WTC11 (cell line): ENCODE data around the gene MAFB. TPM values are rescaled to one million over a fixed set of nuclear protein-coding genes. Genes with fewer than 3 reads are reported as not detected.

Source experiments
- ATAC-seq: fragments of 200-7000 bp; cut with Tn5 transposase; 2 replicates; pipeline ENCODE4 v1.10.0; 2021; ENCODE audit warnings: mild to moderate bottlenecking, moderate library complexity
- CTCF ChIA-PET: fragments of 300-600 bp; sonication (Branson Sonifier 250); formaldehyde crosslinking; loops from one replicate; lab custom pipeline; 2021; ENCODE audit warnings: antibody characterized with exemption; lab: Charles Lee
- POLR2A ChIA-PET: fragments of 350-600 bp; sonication (Branson Sonifier 250); formaldehyde crosslinking; loops from one replicate; lab custom pipeline; 2021; ENCODE audit warnings: antibody characterized with exemption; lab: Charles Lee
- DNase-seq: peaks from one replicate; pipeline ENCODE4 v3.0.0; 2021; ENCODE audit warnings: low spot score
- H3K27ac Mint-ChIP-seq: 2 replicates; pipeline ENCODE4 v1.8.0; 2021; ENCODE audit warnings: mixed read lengths
- H3K27me3 Mint-ChIP-seq: 2 replicates; pipeline ENCODE4 v1.8.0; 2021; ENCODE audit warnings: low read depth, mild to moderate bottlenecking, moderate library complexity, mixed read lengths
- H3K36me3 Mint-ChIP-seq: 2 replicates; pipeline ENCODE4 v1.8.0; 2021; ENCODE audit warnings: mixed read lengths
- H3K4me1 Mint-ChIP-seq: 2 replicates; pipeline ENCODE4 v1.8.0; 2022; ENCODE audit warnings: mixed read lengths
- H3K4me3 Mint-ChIP-seq: 2 replicates; pipeline ENCODE4 v1.8.0; 2021; ENCODE audit warnings: mild to moderate bottlenecking, moderate library complexity, mixed read lengths
- H3K9me3 Mint-ChIP-seq: 2 replicates; pipeline ENCODE4 v1.8.0; 2021; ENCODE audit warnings: mixed read lengths
- ATF1 ChIP-seq: sonication (generic); formaldehyde crosslinking; IDR thresholded peaks from 2 replicates; pipeline ENCODE4 v1.8.1; 2023; ENCODE audit warnings: mild to moderate bottlenecking, moderate library complexity, missing genetic modification reagents
- CREB1 ChIP-seq: sonication (generic); formaldehyde crosslinking; IDR thresholded peaks from 2 replicates; pipeline ENCODE4 v1.8.0; 2023; ENCODE audit warnings: mild to moderate bottlenecking, missing genetic modification reagents
- E2F4 ChIP-seq: sonication (generic); formaldehyde crosslinking; IDR thresholded peaks from 2 replicates; pipeline ENCODE4 v1.8.1; 2022; ENCODE audit warnings: low read depth, mild to moderate bottlenecking, moderate library complexity, missing genetic modification reagents, borderline replicate concordance
- EMX1 ChIP-seq: fragments of 250-450 bp; sonication (Bioruptor Pico); IDR thresholded peaks from 2 replicates; pipeline ENCODE4 v1.8.0; 2021; ENCODE audit warnings: mild to moderate bottlenecking
- ESRRA ChIP-seq: sonication (generic); formaldehyde crosslinking; IDR thresholded peaks from 2 replicates; pipeline ENCODE4 v1.8.1; 2022; ENCODE audit warnings: mild to moderate bottlenecking, missing genetic modification reagents, borderline replicate concordance
- FOXK1 ChIP-seq: sonication (generic); formaldehyde crosslinking; IDR thresholded peaks from 2 replicates; pipeline ENCODE4 v1.8.0; 2022; ENCODE audit warnings: mild to moderate bottlenecking, moderate library complexity, missing genetic modification reagents
- FOXP1 ChIP-seq: sonication (generic); formaldehyde crosslinking; IDR thresholded peaks from 2 replicates; pipeline ENCODE4 v1.8.0; 2022; ENCODE audit warnings: missing genetic modification reagents, mild to moderate bottlenecking, moderate library complexity, borderline replicate concordance
- GABPB1 ChIP-seq: sonication (generic); formaldehyde crosslinking; IDR thresholded peaks from 2 replicates; pipeline ENCODE4 v1.8.1; 2023; ENCODE audit warnings: mild to moderate bottlenecking, missing genetic modification reagents
- GTF2I ChIP-seq: fragments of 250-450 bp; sonication (Bioruptor Pico); conservative IDR thresholded peaks from 2 replicates; pipeline ENCODE4 v1.4.0; 2021; ENCODE audit warnings: mild to moderate bottlenecking
- MLX ChIP-seq: sonication (generic); formaldehyde crosslinking; IDR thresholded peaks from 2 replicates; pipeline ENCODE4 v1.8.1; 2023; ENCODE audit warnings: mild to moderate bottlenecking, missing genetic modification reagents, moderate library complexity
- MXD4 ChIP-seq: fragments of 250-450 bp; sonication (Bioruptor Pico); IDR thresholded peaks from 2 replicates; pipeline ENCODE4 v1.8.0; 2021; ENCODE audit warnings: mild to moderate bottlenecking, moderate library complexity, borderline replicate concordance
- NFATC4 ChIP-seq: fragments of 250-450 bp; sonication (Bioruptor Pico); IDR thresholded peaks from 2 replicates; pipeline ENCODE4 v1.9.0; 2021; ENCODE audit warnings: mild to moderate bottlenecking
- NR3C1 ChIP-seq: sonication (generic); formaldehyde crosslinking; conservative IDR thresholded peaks from 2 replicates; pipeline ENCODE4 v1.8.1; 2023; ENCODE audit warnings: low read depth, mild to moderate bottlenecking, missing genetic modification reagents
- PRRX2 ChIP-seq: fragments of 250-450 bp; sonication (Bioruptor Pico); IDR thresholded peaks from 2 replicates; pipeline ENCODE4 v1.8.0; 2021; ENCODE audit warnings: mild to moderate bottlenecking
- TEAD4 ChIP-seq: sonication (generic); formaldehyde crosslinking; IDR thresholded peaks from 2 replicates; pipeline ENCODE4 v1.8.0; 2022; ENCODE audit warnings: mild to moderate bottlenecking, missing genetic modification reagents
- ZNF121 ChIP-seq: sonication (generic); formaldehyde crosslinking; IDR thresholded peaks from 2 replicates; pipeline ENCODE4 v1.8.0; 2023; ENCODE audit warnings: missing genetic modification reagents
- ZNF138 ChIP-seq: sonication (generic); formaldehyde crosslinking; conservative IDR thresholded peaks from 2 replicates; pipeline ENCODE4 v1.8.1; 2022; ENCODE audit warnings: mild to moderate bottlenecking, moderate library complexity, missing genetic modification reagents
- ZNF317 ChIP-seq: sonication (generic); formaldehyde crosslinking; IDR thresholded peaks from 2 replicates; pipeline ENCODE4 v1.8.1; 2023; ENCODE audit warnings: low read depth, mild to moderate bottlenecking, moderate library complexity, missing genetic modification reagents, borderline replicate concordance
- ZNF425 ChIP-seq: fragments of 250-450 bp; sonication (Bioruptor Pico); conservative IDR thresholded peaks from 2 replicates; pipeline ENCODE4 v1.9.0; 2021; ENCODE audit warnings: mild to moderate bottlenecking
- total RNA-seq: library from RNA; stranded (reverse); gene quantifications from 3 replicates; pipeline ENCODE4 v1.2.3, GENCODE V29; 2021
- TF ChIP-seq, protein P1 (sequence below): fragments of 250-450 bp; sonication (Bioruptor Pico); IDR thresholded peaks from 2 replicates; pipeline ENCODE4 v1.9.0; 2021; ENCODE audit warnings: mild to moderate bottlenecking
- TF ChIP-seq, protein P2 (sequence below): sonication (generic); formaldehyde crosslinking; IDR thresholded peaks from 2 replicates; pipeline ENCODE4 v1.8.0; 2023; ENCODE audit warnings: missing genetic modification reagents, mild to moderate bottlenecking, borderline replicate concordance
- TF ChIP-seq, protein P3 (sequence below): sonication (generic); formaldehyde crosslinking; IDR thresholded peaks from 2 replicates; pipeline ENCODE4 v1.8.1; 2022; ENCODE audit warnings: mild to moderate bottlenecking, missing genetic modification reagents, moderate library complexity, borderline replicate concordance

The MAFB gene
- total RNA-seq, 1 experiment from 2014 or later = 5.3 TPM

DNA sequence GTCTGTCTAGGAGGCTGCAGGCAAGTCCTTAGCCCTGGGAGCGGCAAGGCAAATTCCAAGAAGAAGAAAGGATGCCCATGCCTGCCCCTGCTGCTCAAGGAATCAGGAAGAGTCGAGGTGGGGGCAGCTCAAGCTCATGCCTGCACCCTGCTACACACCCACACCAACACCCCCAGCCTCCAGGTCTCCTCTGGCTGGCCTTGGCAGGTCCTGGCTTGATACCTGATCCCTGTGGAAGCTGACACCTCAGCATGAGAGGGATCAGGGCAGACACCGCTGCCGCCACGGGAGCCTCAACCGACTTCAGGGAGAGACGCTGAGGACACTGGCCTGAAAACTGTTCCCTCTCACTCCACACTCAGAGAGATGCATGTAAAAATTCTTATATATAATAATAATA is 35.5 kb upstream of the MAFB start:
- Mint-ChIP-seq H3K27ac (no peak overlapping the region), H3K4me3 (no peak overlapping the region), H3K36me3 (no peaks in the 10 kb centered on the region; the same call in 1 of the 2 replicates), H3K4me1 (peaks cover 4% of the 10 kb centered on the region; the same call in 1 of the 2 replicates), H3K27me3 (no peaks in the 10 kb centered on the region), H3K9me3 (peaks cover 16% of the 10 kb centered on the region)
- TF ChIP-seq, protein P1, sequence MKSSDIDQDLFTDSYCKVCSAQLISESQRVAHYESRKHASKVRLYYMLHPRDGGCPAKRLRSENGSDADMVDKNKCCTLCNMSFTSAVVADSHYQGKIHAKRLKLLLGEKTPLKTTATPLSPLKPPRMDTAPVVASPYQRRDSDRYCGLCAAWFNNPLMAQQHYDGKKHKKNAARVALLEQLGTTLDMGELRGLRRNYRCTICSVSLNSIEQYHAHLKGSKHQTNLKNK (CRISPR knock-in tag) = no peak
- TF ChIP-seq NFATC4 = no peak
- no peak for TF ChIP-seq EMX1
- ATAC-seq = no peak
- no peak for DNase-seq
- POLR2A ChIA-PET = no interaction called here
- CTCF ChIA-PET = interaction anchor here (1.7 to 2.8 kb wide), 2 partner anchors 15 to 17 kb away, joined by 6 to 7 read pairs; no protein-coding TSS in a partner anchor

- no peak overlapping the region for H3K4me3 Mint-ChIP-seq
- TF ChIP-seq ESRRA (CRISPR knock-in tag) (no peak), NR3C1 (CRISPR knock-in tag) (no peak), FOXK1 (CRISPR knock-in tag) (no peak), CREB1 (CRISPR knock-in tag) (no peak), ZNF425 (CRISPR knock-in tag) (no peak), GABPB1 (CRISPR knock-in tag) (no peak), MXD4 (CRISPR knock-in tag) (no peak), FOXP1 (no peak), ZNF121 (CRISPR knock-in tag) (no peak)
- TF ChIP-seq, all 79 proteins: peak for 0
- peaks cover 6% of the 10 kb centered on the region; the same call in 1 of the 2 replicates for H3K4me1 Mint-ChIP-seq
- H3K27me3 Mint-ChIP-seq = no peaks in the 10 kb centered on the region
- no peaks in the 10 kb centered on the region; the same call in 1 of the 2 replicates for H3K36me3 Mint-ChIP-seq
- ATAC-seq (no peak), DNase-seq (no peak)
- H3K9me3 Mint-ChIP-seq = no peaks in the 10 kb centered on the region
- ChIA-PET POLR2A (no interaction called here), CTCF (interaction anchor here (1.5 to 2.3 kb wide), 2 partner anchors 14 to 21 kb away, joined by 5 to 11 read pairs; no protein-coding TSS in a partner anchor)
- no peak overlapping the region for H3K27ac Mint-ChIP-seq
These were observed 31.8 kb upstream of the MAFB start for GRCh38 chr20:40720826-40721225.

DNA sequence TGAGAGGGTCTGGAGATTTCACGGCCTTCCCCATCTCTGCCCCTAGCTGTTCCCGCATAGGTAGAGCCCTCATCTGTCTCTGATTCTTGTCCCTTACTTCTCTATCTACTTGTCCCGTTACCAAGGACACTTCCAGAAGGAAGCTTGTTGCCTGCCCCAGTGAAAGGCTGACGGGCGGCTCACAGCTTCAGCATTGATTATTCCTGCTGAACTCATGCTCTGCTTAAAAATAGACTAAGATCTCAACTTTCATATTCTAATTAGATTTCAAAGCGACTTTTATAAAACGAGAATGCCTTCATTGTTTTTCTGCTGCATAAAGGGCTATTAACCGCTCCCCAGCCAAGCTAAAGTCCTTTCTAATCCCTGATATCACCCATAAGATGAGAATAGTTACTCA is 31.1 kb upstream of the MAFB start:
- Mint-ChIP-seq H3K4me1 (peaks cover 6% of the 10 kb centered on the region; the same call in 1 of the 2 replicates), H3K27ac (no peak overlapping the region), H3K9me3 (no peaks in the 10 kb centered on the region), H3K27me3 (no peaks in the 10 kb centered on the region), H3K36me3 (no peaks in the 10 kb centered on the region), H3K4me3 (no peak overlapping the region)
- ChIA-PET POLR2A (no interaction called here), CTCF (interaction anchor here (1.1 to 2.3 kb wide), 4 partner anchors 13 to 242 kb away, joined by 3 to 11 read pairs (median 4); partner anchors contain the start of gene MAFB)
- ATAC-seq (no peak), DNase-seq (no peak)
- TF ChIP-seq ATF1 (CRISPR knock-in tag) (no peak), MLX (CRISPR knock-in tag) (no peak), GTF2I (CRISPR knock-in tag) (no peak), ZNF138 (CRISPR knock-in tag) (no peak), ZNF317 (CRISPR knock-in tag) (no peak), TEAD4 (CRISPR knock-in tag) (no peak), PRRX2 (no peak), E2F4 (no peak)
- TF ChIP-seq, protein P2, sequence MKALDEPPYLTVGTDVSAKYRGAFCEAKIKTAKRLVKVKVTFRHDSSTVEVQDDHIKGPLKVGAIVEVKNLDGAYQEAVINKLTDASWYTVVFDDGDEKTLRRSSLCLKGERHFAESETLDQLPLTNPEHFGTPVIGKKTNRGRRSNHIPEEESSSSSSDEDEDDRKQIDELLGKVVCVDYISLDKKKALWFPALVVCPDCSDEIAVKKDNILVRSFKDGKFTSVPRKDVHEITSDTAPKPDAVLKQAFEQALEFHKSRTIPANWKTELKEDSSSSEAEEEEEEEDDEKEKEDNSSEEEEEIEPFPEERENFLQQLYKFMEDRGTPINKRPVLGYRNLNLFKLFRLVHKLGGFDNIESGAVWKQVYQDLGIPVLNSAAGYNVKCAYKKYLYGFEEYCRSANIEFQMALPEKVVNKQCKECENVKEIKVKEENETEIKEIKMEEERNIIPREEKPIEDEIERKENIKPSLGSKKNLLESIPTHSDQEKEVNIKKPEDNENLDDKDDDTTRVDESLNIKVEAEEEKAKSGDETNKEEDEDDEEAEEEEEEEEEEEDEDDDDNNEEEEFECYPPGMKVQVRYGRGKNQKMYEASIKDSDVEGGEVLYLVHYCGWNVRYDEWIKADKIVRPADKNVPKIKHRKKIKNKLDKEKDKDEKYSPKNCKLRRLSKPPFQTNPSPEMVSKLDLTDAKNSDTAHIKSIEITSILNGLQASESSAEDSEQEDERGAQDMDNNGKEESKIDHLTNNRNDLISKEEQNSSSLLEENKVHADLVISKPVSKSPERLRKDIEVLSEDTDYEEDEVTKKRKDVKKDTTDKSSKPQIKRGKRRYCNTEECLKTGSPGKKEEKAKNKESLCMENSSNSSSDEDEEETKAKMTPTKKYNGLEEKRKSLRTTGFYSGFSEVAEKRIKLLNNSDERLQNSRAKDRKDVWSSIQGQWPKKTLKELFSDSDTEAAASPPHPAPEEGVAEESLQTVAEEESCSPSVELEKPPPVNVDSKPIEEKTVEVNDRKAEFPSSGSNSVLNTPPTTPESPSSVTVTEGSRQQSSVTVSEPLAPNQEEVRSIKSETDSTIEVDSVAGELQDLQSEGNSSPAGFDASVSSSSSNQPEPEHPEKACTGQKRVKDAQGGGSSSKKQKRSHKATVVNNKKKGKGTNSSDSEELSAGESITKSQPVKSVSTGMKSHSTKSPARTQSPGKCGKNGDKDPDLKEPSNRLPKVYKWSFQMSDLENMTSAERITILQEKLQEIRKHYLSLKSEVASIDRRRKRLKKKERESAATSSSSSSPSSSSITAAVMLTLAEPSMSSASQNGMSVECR (CRISPR knock-in tag) = no peak
- TF ChIP-seq, protein P3, sequence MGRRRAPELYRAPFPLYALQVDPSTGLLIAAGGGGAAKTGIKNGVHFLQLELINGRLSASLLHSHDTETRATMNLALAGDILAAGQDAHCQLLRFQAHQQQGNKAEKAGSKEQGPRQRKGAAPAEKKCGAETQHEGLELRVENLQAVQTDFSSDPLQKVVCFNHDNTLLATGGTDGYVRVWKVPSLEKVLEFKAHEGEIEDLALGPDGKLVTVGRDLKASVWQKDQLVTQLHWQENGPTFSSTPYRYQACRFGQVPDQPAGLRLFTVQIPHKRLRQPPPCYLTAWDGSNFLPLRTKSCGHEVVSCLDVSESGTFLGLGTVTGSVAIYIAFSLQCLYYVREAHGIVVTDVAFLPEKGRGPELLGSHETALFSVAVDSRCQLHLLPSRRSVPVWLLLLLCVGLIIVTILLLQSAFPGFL = no peak
